ENCODE data around the gene PTPRM.
A peak's percentile ranks its signal among the peaks of the same experiment; 100 is the strongest.

Gene PTPRM

DNA sequence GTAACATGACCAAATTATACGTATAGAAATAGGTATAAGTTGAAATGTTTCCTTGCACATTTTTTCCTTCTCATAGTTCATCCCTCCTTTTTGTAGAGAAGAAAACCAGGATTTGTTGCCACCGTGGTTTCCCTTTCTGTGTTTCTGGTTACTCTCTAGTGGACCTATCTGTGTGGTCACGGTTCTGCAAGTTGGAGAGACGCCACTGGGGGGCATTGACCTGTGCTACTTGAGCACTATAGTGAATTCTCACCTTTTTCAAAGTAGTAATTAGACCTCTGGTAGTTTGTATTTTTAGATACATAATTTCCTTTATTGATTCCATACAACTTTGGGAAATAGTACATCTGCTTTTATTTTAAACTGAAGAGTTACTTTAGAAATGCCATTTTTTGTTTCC, 444.8 kb downstream of the PTPRM start:
- DNase-seq (ENCODE audit: low read depth, low spot score) = no peak
- in situ Hi-C loops (cut with HindIII; ENCODE audit: low sequenced_read_pairs) = no loop called here
- no peak for TF ChIP-seq CTCF (IDR thresholded peaks at IDR 0.05; ENCODE audit: low read depth, low read length)
- no peak overlapping the region for H3K4me3 ChIP-seq (ENCODE audit: low read depth, low read length)

DNA sequence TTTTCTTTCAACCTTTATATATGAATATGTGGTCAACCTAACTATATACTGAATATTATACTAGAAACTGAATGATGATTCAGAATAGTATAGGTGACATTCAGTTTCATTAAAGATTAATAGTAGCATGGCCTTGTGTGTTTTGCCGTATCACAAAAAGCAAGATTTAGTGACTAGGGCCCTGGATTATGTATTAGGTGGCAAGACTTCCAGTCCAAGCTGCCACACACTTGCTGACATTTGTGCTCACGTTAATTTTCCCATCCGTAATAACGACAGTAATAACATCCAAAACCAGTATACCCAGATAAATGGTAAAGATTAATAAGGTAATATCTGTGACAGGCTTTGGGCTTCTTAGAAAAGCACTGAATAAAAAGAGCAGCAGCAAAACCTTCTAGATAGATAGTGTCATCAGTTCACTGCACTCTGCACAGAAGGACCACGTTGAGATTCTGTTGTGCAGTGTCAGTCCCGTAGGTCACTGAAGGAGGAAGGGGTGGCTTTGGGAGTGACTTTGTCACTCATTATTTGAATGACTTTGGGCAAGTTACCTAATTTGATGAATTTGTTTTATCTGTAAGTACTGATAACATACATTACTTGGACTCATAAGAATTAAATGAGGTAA, 451.7 kb downstream of the PTPRM start:
- H3K4me3 ChIP-seq (ENCODE audit: low read depth, low read length) = no peak overlapping the region
- in situ Hi-C loops (cut with HindIII; ENCODE audit: low sequenced_read_pairs) = no loop called here
- no peak for DNase-seq (ENCODE audit: low read depth, low spot score)
- TF ChIP-seq CTCF (IDR thresholded peaks at IDR 0.05; ENCODE audit: low read depth, low read length) = no peak

- no peak overlapping the region for H3K4me3 ChIP-seq (ENCODE audit: low read depth, low read length)
- no peak for TF ChIP-seq CTCF (IDR thresholded peaks at IDR 0.05; ENCODE audit: low read depth, low read length)
- in situ Hi-C loops (cut with HindIII; ENCODE audit: low sequenced_read_pairs) = no loop called here
- DNase-seq (ENCODE audit: low read depth, low spot score) = no peak
Observed at GRCh38 chr18:8019600-8019999, 452.5 kb downstream of the PTPRM start.

DNA sequence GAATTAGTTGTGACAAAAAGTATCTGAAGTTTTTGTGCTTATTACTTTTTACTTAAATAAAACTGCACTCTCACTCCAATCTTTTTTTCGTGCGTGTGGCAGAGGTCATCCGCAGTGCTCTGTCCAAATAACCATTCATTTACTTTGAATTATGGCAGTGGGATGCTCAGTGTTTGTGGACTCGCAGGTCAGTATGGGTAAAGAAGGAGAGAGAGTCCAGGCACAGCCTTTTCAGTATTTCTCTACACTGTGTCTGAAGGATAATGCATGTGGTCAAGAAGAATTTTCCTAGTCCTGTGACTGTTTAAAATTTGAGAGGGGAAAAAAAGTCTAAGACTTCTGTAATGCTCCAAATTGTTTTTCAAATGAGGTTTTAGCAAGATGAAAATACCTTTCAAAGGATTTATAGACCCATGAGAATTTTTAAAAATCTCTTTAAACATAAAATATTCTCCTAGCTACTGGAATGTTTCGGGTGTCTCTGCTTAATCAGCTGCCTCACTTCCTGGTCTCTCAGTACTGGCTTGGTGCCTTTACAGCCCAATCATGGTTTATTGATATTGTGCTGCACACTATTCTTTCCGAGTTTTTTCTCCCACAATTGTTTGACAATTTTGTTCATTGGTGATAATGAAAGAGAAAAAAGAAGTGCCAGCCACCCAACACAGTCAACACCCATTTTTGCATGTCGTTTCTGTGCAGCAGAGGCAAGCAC, 453.2 kb downstream of the PTPRM start:
- no peak for TF ChIP-seq CTCF (IDR thresholded peaks at IDR 0.05; ENCODE audit: low read depth, low read length)
- peak; percentile 18 for DNase-seq (ENCODE audit: low read depth, low spot score)
- in situ Hi-C loops (cut with HindIII; ENCODE audit: low sequenced_read_pairs) = no loop called here

DNA sequence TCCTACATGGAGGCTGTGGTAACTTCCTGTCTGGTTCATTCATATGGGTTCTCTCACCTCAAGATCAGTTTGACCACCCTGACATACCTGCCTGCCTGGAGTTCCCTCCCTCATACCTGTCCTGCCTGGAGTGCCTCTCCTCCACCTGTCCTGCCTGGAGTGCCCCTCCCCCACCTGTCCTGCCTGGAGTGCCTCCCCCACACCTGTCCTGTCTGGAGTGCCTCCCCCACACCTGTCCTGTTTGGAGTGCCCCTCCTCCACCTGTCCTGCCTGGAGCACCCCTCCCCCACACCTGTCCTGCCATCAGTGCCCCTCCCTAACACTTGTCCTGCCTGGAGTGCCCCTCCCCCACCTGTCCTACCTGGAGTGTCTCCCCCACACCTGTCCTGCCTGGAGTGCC, 461.9 kb downstream of the PTPRM start:
- TF ChIP-seq CTCF (IDR thresholded peaks at IDR 0.05; ENCODE audit: low read depth, low read length) = no peak
- in situ Hi-C loops (cut with HindIII; ENCODE audit: low sequenced_read_pairs) = no loop called here
- no peak for DNase-seq (ENCODE audit: low read depth, low spot score)
- no peak overlapping the region for H3K4me3 ChIP-seq (ENCODE audit: low read depth, low read length)

More for the DNA sequence above, 453.2 kb downstream of the PTPRM start:
- H3K4me3 ChIP-seq (ENCODE audit: low read depth, low read length) = no peak overlapping the region

DNA sequence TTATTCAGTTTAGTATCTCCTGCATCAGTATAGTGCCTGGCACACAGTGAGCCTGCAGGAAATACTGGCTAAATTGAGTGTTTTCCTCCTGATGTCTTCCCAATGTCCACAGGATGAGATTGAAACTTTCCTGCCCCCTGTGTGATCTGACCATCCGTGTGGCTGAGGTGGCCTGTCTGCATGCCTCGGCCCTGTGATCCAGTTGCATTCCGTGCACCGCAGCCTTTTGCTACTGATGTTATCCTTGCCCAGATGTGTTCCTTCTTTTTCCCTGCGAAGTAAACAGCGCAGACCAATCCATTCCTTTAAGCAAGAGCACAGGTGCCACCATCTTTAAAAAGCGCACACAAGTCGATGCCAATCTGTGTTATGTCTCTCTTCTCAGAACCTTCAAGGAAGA, 462.6 kb downstream of the PTPRM start:
- no peak for TF ChIP-seq CTCF (IDR thresholded peaks at IDR 0.05; ENCODE audit: low read depth, low read length)
- no peak for DNase-seq (ENCODE audit: low read depth, low spot score)
- in situ Hi-C loops (cut with HindIII; ENCODE audit: low sequenced_read_pairs) = no loop called here
- H3K4me3 ChIP-seq (ENCODE audit: low read depth, low read length) = no peak overlapping the region
